OCI-LY3 (cell line): ENCODE results near the gene ERC2.

ENCODE experiments used
- CTCF ChIP-seq: fragments of 200-600, 300-600 bp; sonication (generic); IDR thresholded peaks from 2 replicates; pipeline ENCODE4 v1.5.1; 2014; ENCODE audit warnings: antibody characterized with exemption, low read length, low read depth
- EZH2phosphoT487 ChIP-seq: fragments of 200-600 bp; shearing (Covaris generic); IDR thresholded peaks from 2 replicates; pipeline ENCODE4 v1.6.1; 2018; ENCODE audit warnings: antibody characterized with exemption, mixed run types, low read depth

GRCh38 chr3:56383092-56383491, 85.2 kb downstream of the ERC2 start:
- TF ChIP-seq CTCF (no peak), EZH2phosphoT487 (no peak)
